Mucosa of rectum (tissue), 2 donors: ENCODE measurements around the gene CYP4F8.

Experiments
- H3K27ac ChIP-seq, 2 donors: one replicate each; pipeline ENCODE4 v1.7.0; 2013; ENCODE audit warnings: inconsistent platforms in 2 of 2, low read depth in 2 of 2, low read length in 2 of 2
- H3K27me3 ChIP-seq, 2 donors: one replicate each; pipeline ENCODE4 v1.7.0; 2013; ENCODE audit warnings: low read length in 2 of 2; ENCODE audit not compliant: control insufficient read depth in 2 of 2, insufficient read depth in 2 of 2
- H3K36me3 ChIP-seq, 2 donors: one replicate each; pipeline ENCODE4 v1.7.0; 2013; ENCODE audit warnings: low read length in 2 of 2; ENCODE audit not compliant: control insufficient read depth in 2 of 2, insufficient read depth in 2 of 2
- H3K4me1 ChIP-seq, 2 donors: one replicate each; pipeline ENCODE4 v1.7.0; 2013; ENCODE audit warnings: low read length in 2 of 2, mild to moderate bottlenecking in 1 of 2; ENCODE audit not compliant: control insufficient read depth in 2 of 2, insufficient read depth in 2 of 2
- H3K4me3 ChIP-seq, 2 donors: one replicate each; pipeline ENCODE4 v1.7.0; 2013; ENCODE audit warnings: low read length in 2 of 2
- H3K9ac ChIP-seq, 2 donors: one replicate each; pipeline ENCODE4 v1.7.0; 2013; ENCODE audit warnings: low read length in 2 of 2, low read depth in 1 of 2, mild to moderate bottlenecking in 1 of 2
- H3K9me3 ChIP-seq, 2 donors: one replicate each; pipeline ENCODE4 v1.7.0; 2013; ENCODE audit warnings: low read length in 2 of 2; ENCODE audit not compliant: control insufficient read depth in 2 of 2
- donor health status: healthy.
- donor health status: Normal muscosa, but diverticular disease.

The CYP4F8 gene, protein sequence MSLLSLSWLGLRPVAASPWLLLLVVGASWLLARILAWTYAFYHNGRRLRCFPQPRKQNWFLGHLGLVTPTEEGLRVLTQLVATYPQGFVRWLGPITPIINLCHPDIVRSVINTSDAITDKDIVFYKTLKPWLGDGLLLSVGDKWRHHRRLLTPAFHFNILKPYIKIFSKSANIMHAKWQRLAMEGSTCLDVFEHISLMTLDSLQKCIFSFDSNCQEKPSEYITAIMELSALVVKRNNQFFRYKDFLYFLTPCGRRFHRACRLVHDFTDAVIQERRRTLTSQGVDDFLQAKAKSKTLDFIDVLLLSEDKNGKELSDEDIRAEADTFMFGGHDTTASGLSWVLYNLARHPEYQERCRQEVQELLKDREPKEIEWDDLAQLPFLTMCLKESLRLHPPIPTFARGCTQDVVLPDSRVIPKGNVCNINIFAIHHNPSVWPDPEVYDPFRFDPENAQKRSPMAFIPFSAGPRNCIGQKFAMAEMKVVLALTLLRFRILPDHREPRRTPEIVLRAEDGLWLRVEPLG

DNA sequence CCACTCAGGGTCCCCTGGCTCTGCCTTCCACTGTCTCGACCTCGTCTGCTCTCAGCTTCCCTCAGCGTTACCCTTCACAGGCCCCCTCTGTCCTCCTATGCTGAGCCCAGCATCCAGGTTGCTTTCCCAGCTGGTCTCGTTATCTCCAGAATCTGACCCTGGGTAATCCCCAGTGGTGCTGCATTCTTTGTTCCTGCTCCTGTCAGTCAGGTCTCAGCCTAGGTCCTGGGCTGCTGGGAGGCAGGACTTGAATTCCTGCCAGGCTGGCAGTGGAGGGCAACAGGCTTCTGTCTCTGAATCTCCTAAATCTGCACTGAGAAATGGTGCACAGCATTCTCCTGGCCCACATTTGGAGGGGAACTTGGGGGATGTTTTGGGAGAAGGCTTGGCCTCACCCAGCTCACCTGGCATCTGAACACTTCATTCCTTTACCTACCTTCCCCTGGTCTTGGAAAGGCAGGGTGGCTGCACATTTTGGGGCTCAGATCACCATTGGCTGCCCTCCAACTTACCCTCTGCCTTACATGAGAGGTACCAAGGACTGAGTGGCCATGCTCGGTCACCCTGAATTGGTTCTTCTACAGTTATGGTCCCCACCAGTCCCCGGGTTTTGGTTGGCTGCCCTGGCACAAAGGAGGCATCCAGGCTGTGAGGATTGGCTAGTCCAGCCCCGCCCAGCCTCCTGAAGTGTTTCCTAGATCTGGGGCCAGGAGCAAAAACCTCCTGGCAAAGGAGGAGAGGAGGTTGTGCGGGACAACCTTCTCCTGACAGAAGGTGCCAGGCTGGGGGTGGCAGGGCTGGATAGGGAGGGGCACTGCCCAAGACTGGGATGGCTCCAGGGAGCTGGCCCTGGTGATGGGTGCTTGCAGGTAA lies at the start of gene CYP4F8:
Gene CYP4F8 (plus strand): TSS at position 712 of the 873 bp plus-strand sequence. CDS start 399 bp downstream, outside the sequence.
- H3K36me3 ChIP-seq, result no peaks in the 10 kb centered on the region
- H3K27ac ChIP-seq, result no peak within 1 kb of the TSS
- H3K9ac ChIP-seq, result no peak within 1 kb of the TSS
- no peaks in the 10 kb centered on the region for H3K9me3 ChIP-seq
- no peak within 1 kb of the TSS for H3K4me3 ChIP-seq
- peaks cover 0 to 3% of the 10 kb centered on the region in 2 donors for H3K27me3 ChIP-seq
- H3K4me1 ChIP-seq, result no peaks in the 10 kb centered on the region

DNA sequence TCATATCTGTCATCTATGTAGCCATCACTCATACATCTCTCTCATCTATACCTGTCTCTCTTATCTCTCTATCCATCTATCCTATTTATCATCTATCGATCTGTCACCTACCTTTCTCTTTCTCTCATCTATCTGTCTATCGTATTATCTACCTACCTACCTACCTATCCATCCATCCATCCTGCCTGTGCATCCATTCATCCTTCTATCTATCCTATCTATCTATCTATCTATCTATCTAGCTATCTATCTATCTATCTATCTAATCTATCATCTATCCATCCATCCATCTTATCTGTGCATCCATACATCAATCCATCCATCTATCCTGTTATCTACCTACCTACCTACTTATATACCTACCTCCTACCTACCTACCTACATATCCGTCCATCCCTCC lies 44.6 kb upstream of the CYP4F8 start:
- Histone ChIP-seq H3K36me3 (no peaks in the 10 kb centered on the region), H3K9ac (no peak overlapping the region), H3K4me1 (no peaks in the 10 kb centered on the region), H3K4me3 (no peak overlapping the region), H3K27ac (no peak overlapping the region), H3K9me3 (no peaks in the 10 kb centered on the region), H3K27me3 (peaks cover 0 to 2% of the 10 kb centered on the region in 2 donors)

DNA sequence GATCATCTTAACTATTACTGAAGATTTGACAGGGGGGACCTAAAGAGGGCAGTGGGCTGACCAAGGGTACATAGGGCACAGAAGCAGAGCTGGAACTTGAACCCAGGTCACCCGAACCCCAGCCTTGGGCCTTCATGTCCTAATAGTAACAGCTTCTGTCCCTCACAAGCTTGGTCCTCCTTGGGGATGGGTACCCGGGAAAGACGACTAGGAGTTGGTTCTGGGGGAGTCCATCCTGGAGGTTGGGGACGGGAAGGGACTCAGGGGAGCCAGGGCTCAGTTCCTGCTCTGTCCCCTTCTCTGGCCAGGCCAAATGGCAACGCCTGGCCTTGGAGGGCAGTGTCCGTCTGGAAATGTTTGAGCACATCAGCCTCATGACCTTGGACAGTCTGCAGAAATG lies 39.6 kb upstream of the CYP4F8 start:
- Histone ChIP-seq H3K27ac (no peak overlapping the region), H3K4me1 (no peaks in the 10 kb centered on the region), H3K9ac (no peak overlapping the region), H3K36me3 (no peaks in the 10 kb centered on the region), H3K9me3 (no peaks in the 10 kb centered on the region), H3K4me3 (no peak overlapping the region), H3K27me3 (no peaks in the 10 kb centered on the region)

DNA sequence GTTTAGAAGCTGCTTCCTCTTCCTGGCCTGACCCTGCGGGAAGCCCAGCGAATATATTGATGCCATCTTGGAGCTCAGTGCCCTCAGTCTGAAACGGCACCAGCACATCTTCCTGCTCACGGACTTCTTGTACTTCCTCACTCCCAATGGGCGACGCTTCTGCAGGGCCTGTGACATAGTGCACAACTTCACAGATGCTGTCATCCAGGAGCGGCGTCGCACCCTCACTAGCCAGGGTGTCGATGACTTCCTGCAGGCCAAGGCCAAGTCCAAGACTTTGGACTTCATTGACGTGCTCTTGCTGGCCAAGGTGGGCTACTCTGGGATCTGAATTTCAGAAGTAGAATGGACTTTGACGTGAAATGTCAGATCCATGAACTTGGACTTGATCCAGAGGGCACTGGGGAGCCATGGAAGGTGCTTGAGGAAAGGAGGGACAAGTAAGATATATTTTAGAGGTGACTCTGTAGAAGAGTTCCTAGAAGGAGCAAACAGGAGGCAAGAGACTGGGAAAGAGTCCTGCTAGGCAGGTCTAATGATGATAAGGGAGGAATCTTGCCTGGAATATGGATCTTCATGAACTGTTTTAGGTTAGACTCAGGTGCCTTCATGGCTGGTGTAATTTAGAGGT lies 38.4 kb upstream of the CYP4F8 start:
- H3K27me3 ChIP-seq, result no peaks in the 10 kb centered on the region
- H3K4me3 ChIP-seq, result no peak overlapping the region
- no peak overlapping the region for H3K27ac ChIP-seq
- H3K9me3 ChIP-seq, result no peaks in the 10 kb centered on the region
- no peaks in the 10 kb centered on the region for H3K36me3 ChIP-seq
- H3K9ac ChIP-seq, result no peak overlapping the region
- no peaks in the 10 kb centered on the region for H3K4me1 ChIP-seq

DNA sequence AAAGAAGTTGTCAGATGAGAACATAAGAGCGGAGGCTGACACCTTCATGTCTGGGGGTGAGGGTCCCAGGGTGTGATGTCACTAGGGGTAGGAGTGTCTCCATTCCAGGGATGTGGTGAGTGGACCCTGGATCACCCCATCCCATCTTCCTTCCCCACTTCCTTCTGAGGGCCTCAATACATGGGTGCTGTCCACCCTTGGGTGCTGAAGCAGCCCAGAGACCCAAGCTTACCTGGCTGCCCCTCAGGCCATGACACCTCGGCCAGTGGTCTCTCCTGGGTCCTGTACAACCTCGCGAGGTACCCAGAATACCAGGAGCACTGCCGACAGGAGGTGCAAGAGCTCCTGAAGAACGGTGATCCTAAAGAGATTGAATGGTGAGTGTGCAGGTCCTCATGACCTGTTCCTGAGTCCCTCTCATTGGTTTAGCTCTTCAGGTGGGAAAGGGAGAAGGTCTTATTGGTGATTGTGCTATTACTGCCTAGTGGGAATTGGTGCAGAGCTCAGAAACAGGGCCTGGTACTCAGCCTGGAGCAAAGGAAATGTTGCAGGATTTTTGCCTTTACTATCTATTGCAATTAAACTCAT lies 37.7 kb upstream of the CYP4F8 start:
- no peaks in the 10 kb centered on the region for H3K4me1 ChIP-seq
- H3K9ac ChIP-seq, result no peak overlapping the region
- no peak overlapping the region for H3K27ac ChIP-seq
- no peaks in the 10 kb centered on the region for H3K9me3 ChIP-seq
- no peak overlapping the region for H3K4me3 ChIP-seq
- H3K36me3 ChIP-seq, result no peaks in the 10 kb centered on the region
- H3K27me3 ChIP-seq, result no peaks in the 10 kb centered on the region

DNA sequence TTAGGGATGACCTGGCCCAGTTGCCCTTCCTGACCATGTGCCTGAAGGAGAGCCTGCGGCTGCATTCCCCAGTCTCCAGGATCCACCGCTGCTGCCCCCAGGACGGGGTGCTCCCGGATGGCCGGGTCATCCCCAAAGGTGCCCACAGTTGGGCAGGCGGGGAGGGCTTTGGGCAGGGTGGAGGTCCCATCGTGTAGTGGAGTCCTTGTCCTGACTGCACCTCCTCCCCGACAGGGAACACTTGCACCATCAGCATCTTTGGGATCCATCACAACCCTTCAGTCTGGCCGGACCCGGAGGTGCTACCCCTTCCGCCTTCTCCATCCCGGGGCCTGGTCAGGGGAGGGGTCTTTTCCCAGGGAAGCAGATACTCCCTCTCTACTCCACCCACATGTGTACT lies 31.7 kb upstream of the CYP4F8 start:
- Histone ChIP-seq H3K4me3 (no peak overlapping the region), H3K27ac (no peak overlapping the region), H3K27me3 (peaks cover 0 to 2% of the 10 kb centered on the region in 2 donors), H3K4me1 (no peaks in the 10 kb centered on the region), H3K9me3 (no peaks in the 10 kb centered on the region), H3K36me3 (no peaks in the 10 kb centered on the region), H3K9ac (no peak overlapping the region)

DNA sequence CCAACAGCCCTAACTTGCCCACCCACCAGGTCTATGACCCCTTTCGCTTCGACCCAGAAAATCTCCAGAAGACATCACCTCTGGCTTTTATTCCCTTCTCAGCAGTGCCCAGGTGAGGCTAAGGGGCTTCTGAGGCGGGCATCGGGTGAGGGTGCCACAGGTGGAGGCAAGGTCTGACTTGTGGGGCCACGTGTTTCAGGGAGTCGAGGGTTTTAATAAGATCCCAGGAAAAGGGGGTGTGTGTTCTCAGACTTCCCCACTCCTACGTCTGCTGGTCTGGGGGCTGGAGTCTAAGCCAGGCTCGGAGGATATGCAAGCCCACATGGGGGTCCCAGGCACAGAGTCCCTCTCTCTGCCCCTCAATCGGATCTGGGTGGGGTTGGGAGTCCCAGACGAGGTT lies 30.9 kb upstream of the CYP4F8 start:
- Histone ChIP-seq H3K27me3 (peaks cover 0 to 2% of the 10 kb centered on the region in 2 donors), H3K9me3 (no peaks in the 10 kb centered on the region), H3K27ac (no peak overlapping the region), H3K36me3 (no peaks in the 10 kb centered on the region), H3K9ac (no peak overlapping the region), H3K4me1 (no peaks in the 10 kb centered on the region), H3K4me3 (no peak overlapping the region)

DNA sequence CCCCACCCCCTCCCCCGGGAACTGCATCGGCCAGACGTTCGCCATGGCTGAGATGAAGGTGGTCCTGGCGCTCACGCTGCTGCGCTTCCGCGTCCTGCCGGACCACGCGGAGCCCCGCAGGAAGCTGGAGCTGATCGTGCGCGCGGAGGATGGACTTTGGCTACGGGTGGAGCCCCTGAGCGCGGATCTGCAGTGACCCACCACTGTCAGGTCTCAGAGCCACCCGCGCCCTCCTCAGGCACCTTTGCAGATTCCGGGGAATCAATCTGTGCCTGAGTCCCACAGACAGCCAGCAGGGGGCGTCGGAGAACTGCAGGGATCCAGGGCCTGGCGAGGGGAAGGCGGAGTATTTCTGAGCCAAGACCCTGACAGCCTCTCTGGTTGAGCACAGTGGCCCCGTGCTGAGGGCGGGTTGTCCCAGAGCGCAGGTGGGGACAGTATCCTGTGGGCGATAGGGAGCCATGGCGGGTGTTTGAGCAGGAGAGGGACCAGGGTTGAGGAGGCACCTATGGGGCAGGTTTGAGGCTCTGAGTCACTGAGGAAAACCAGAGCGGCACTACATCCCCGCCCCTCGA lies 30.4 kb upstream of the CYP4F8 start:
- H3K9me3 ChIP-seq, result no peaks in the 10 kb centered on the region
- peak overlapping the region in 1 of 2 donors; percentile 26 for H3K4me3 ChIP-seq
- H3K27me3 ChIP-seq, result peaks cover 0 to 2% of the 10 kb centered on the region in 2 donors
- H3K36me3 ChIP-seq, result no peaks in the 10 kb centered on the region
- no peak overlapping the region for H3K27ac ChIP-seq
- H3K4me1 ChIP-seq, result no peaks in the 10 kb centered on the region
- no peak overlapping the region for H3K9ac ChIP-seq

DNA sequence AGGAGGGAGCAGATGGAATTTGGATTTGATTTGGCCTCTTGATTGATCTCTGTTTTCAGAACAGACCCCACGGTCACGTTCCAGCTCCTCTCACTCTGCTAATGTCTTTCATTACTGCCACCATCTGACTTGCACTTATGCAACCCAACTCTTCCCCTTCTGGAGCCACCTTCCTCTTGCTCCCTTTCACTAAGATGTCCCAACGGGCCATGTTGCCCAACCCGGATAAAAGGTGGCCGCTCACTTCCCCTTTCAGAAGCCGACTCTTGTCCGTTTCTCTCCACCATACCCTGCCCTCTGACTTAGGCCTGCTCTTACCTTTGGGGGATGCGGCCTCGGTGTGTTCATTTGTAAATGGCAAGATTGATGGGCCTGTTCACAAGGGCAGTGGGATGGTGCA lies 27.4 kb upstream of the CYP4F8 start:
- no peaks in the 10 kb centered on the region for H3K36me3 ChIP-seq
- no peaks in the 10 kb centered on the region for H3K9me3 ChIP-seq
- H3K4me3 ChIP-seq, result no peak overlapping the region
- no peak overlapping the region for H3K27ac ChIP-seq
- peaks cover 0 to 4% of the 10 kb centered on the region in 2 donors for H3K27me3 ChIP-seq
- H3K4me1 ChIP-seq, result no peaks in the 10 kb centered on the region
- no peak overlapping the region for H3K9ac ChIP-seq
